Measurements from ENCODE around the gene ZNF324. TPM values are rescaled to one million over a fixed set of nuclear protein-coding genes. Genes with fewer than 3 reads are reported as not detected.
A peak's percentile ranks its signal among the peaks of the same experiment; 100 is the strongest.

The ZNF324 gene
- total RNA-seq, 4 donors from 2014 or later = 7.3 to 23.3 (median 15.8) TPM

DNA sequence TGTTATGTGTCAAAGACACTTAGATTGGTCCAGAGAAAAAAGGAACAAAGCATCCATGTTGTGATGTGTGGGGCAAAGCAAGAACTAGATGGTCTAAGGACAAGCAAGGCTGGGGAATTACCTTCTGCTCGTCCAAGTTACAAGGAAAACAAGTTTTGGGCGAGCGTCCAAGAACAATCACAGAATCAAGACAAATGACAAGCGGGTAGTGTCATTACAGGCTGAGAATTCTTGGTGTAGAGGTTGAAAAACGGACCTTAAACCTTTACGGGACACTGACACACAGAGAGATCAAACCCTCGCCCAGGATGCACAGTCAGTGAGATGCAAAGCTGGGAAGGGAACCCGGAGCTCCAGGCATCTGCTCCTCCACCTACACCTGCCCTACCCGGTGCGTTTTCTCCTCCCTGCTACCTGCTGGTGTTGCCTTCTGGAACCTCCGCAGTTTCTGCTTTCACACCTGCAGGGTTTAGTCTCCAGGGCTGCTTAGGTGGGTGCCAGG, 16.0 kb upstream of the ZNF324 start:
- TF ChIP-seq, protein P1, sequence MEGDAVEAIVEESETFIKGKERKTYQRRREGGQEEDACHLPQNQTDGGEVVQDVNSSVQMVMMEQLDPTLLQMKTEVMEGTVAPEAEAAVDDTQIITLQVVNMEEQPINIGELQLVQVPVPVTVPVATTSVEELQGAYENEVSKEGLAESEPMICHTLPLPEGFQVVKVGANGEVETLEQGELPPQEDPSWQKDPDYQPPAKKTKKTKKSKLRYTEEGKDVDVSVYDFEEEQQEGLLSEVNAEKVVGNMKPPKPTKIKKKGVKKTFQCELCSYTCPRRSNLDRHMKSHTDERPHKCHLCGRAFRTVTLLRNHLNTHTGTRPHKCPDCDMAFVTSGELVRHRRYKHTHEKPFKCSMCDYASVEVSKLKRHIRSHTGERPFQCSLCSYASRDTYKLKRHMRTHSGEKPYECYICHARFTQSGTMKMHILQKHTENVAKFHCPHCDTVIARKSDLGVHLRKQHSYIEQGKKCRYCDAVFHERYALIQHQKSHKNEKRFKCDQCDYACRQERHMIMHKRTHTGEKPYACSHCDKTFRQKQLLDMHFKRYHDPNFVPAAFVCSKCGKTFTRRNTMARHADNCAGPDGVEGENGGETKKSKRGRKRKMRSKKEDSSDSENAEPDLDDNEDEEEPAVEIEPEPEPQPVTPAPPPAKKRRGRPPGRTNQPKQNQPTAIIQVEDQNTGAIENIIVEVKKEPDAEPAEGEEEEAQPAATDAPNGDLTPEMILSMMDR (IDR thresholded peaks at IDR 0.05) = no peak
- ATAC-seq (ENCODE audit: low FRiP score) (peak; percentile 42), DNase-seq (ENCODE audit: low spot score) (no peak)

DNA sequence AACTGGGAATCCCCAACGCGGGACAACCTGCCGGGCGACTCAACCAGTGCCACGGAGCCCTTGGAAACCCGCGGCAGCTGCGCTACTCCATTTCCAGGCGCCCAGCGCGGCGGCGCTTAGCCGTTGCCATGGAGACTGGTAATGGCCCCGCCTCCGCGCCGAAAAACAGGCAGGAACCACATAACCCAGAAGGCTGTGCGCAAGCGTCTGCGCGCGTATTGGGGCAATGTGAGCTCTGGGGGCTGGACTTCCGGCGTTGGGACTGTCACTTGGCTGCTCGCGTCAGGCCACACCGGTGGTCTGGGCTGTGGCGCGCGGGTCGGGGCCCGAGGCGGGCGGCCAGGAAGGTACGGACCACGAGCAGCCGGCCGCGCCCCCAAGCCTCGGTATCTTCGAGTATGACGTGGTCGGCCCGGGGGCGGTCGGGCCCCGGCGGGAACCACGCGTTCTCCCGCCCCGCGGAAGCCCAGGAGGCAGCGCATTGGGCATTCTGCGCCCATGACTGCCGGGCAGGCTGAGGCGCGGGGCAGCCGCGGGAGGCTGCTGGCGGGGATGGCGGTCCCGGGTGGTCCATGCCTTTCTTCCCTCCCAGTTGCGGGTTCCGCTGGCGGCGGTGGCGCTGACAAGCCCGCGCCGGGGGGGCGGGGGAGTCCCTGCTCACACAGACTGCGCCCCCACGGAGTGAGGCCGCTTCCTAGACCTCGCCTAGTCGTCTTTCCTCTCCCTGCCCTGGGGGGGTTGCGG, 15.3 kb upstream of the ZNF324 start, which contains the start of gene ZNF324B:
ZNF324B (plus strand) TSS at position 265 of the 744 bp plus-strand sequence. CDS start 2,080 bp downstream, outside the sequence.
- DNase-seq (ENCODE audit: low spot score) (peak; percentile 89), ATAC-seq (ENCODE audit: low FRiP score) (peak; percentile 98)
- TF ChIP-seq, protein P1 (IDR thresholded peaks at IDR 0.05) = no peak

DNA sequence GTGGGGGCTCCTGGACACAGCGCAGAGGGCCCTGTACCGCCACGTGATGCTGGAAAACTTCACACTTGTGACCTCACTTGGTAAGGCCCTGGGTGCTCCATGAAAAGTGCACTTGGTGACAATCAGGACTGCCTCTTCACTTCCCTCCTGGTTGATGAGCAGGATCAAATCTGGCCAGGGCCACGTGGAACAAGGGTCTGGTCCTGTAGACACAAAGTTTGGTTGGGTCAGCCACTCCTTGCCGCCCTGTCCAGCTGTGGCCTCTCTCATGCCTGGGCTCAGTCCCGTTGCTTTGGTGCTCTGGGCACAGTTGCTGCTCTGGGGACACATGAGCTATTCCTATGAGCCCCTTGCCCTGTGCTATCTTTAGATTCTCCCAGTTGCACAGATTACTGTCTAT, 13.1 kb upstream of the ZNF324 start:
- no peak for ATAC-seq (ENCODE audit: low FRiP score)
- DNase-seq (ENCODE audit: low spot score) = no peak
- TF ChIP-seq, protein P1 (IDR thresholded peaks at IDR 0.05) = no peak

DNA sequence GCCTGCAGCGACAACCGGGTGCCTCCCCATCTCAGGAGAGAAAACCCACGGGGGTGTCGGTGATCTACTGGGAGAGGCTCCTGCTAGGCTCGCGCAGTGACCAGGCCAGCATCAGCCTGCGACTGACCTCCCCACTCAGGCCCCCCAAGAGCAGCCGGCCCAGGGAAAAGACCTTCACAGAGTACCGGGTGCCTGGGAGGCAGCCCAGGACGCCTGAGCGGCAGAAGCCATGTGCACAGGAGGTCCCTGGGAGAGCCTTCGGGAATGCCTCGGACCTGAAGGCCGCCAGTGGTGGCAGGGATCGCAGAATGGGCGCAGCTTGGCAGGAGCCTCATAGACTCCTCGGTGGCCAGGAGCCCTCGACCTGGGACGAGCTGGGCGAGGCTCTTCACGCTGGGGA, 11.6 kb upstream of the ZNF324 start:
- DNase-seq (ENCODE audit: low spot score) = no peak
- TF ChIP-seq, protein P1 (IDR thresholded peaks at IDR 0.05) = no peak
- no peak for ATAC-seq (ENCODE audit: low FRiP score)

DNA sequence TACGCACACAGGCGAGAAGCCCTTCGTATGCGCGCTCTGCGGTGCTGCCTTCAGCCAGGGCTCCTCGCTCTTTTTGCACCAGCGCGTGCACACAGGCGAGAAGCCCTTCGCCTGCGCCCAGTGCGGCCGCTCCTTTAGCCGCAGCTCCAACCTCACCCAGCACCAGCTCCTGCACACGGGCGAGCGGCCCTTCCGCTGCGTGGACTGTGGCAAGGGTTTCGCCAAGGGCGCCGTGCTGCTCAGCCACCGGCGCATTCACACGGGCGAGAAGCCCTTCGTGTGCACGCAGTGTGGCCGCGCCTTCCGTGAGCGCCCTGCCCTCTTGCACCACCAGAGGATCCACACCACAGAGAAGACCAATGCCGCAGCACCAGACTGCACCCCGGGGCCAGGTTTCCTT, 10.8 kb upstream of the ZNF324 start:
- TF ChIP-seq, protein P1 (IDR thresholded peaks at IDR 0.05) = no peak
- DNase-seq (ENCODE audit: low spot score) (no peak), ATAC-seq (ENCODE audit: low FRiP score) (no peak)

DNA sequence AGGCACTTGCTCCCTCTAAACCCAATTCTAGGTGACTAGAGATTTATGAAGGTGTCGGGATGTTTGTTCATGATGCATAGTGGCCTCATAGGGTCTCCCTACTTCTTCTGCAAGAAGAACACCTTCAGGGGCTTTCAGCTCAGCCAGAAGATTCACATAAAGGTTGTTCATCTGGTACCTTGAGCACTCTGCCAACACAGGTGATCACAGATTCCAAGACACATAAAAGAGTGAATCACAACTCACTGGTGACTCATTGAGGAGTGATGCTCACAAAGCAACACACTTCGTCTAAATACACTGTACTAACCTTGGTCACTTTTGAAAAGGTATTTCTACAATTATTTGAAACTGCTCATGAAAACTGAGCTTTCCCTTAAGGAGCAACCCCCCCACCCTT, 6.8 kb upstream of the ZNF324 start:
- no peak for DNase-seq (ENCODE audit: low spot score)
- TF ChIP-seq, protein P1 (IDR thresholded peaks at IDR 0.05) = no peak

More for the DNA sequence above, 6.8 kb upstream of the ZNF324 start:
- ATAC-seq (ENCODE audit: low FRiP score) = no peak

All from omental fat pad (tissue), 4 donors.